Activated B cell treated with CpG ODN at 0.5 μM for 24 hours (primary cell): ENCODE data around the gene PHTF1. TPM values are rescaled to one million over a fixed set of nuclear protein-coding genes. Genes with fewer than 3 reads are reported as not detected.

Experiments
- ATAC-seq: fragments of 200-7000 bp; cut with Tn5 transposase; one replicate; pipeline ENCODE4 v1.10.0; 2021; ENCODE audit warnings: low read depth, mild to moderate bottlenecking, moderate library complexity
- CTCF ChIA-PET: fragments of 350-600 bp; sonication (Branson Sonifier 250); formaldehyde crosslinking; loops from one replicate; lab custom pipeline; 2021; ENCODE audit warnings: antibody characterized with exemption; lab: Charles Lee
- POLR2A ChIA-PET: fragments of 350-600 bp; sonication (Branson Sonifier 250); formaldehyde crosslinking; loops from one replicate; lab custom pipeline; 2021; ENCODE audit warnings: antibody characterized with exemption; lab: Charles Lee
- DNase-seq: peaks from one replicate; pipeline ENCODE4 v3.0.0; 2022
- H3K27ac Mint-ChIP-seq: one replicate; pipeline ENCODE4 v1.8.0; 2020; ENCODE audit warnings: mixed read lengths
- H3K27me3 Mint-ChIP-seq: one replicate; pipeline ENCODE4 v1.8.0; 2021; ENCODE audit warnings: mixed read lengths
- H3K36me3 Mint-ChIP-seq: one replicate; pipeline ENCODE4 v1.8.0; 2021; ENCODE audit warnings: low read depth, mixed read lengths
- H3K4me1 Mint-ChIP-seq: one replicate; pipeline ENCODE4 v1.8.0; 2021; ENCODE audit warnings: mixed read lengths
- H3K4me3 Mint-ChIP-seq: one replicate; pipeline ENCODE4 v1.8.0; 2020; ENCODE audit warnings: mild to moderate bottlenecking, mixed read lengths
- H3K9me3 Mint-ChIP-seq: one replicate; pipeline ENCODE4 v1.8.0; 2020; ENCODE audit warnings: mixed read lengths
- CTCF ChIP-seq: fragments of 200-600 bp; IDR thresholded peaks from one replicate; pipeline ENCODE4 v1.8.0; 2022; ENCODE audit warnings: antibody characterized with exemption, mild to moderate bottlenecking
- intact Hi-C: fragments of 100-400 bp; cut with micrococcal nuclease; formaldehyde crosslinking; loops from one replicate; pipeline ENCODE4 v1.15.1; 2024
- total RNA-seq: library from RNA; stranded (reverse); gene quantifications from 2 replicates; pipeline ENCODE4 v1.2.3, GENCODE V29; 2022

PHTF1 gene
- total RNA-seq, 1 donor from 2014 or later = 25.0 TPM

- ChIA-PET POLR2A (no interaction called here), CTCF (no interaction called here)
- intact Hi-C loops = no loop called here
- Mint-ChIP-seq H3K4me3 (no peak overlapping the region), H3K4me1 (no peaks in the 10 kb centered on the region), H3K27me3 (no peaks in the 10 kb centered on the region), H3K9me3 (no peaks in the 10 kb centered on the region), H3K27ac (no peak overlapping the region), H3K36me3 (no peaks in the 10 kb centered on the region)
- no peak for TF ChIP-seq CTCF
- DNase-seq (no peak), ATAC-seq (no peak)
Measured at GRCh38 chr1:113663165-113663951, 95.9 kb downstream of the PHTF1 start.

GRCh38 chr1:113662101-113662500 is 97.2 kb downstream of the PHTF1 start:
- no peaks in the 10 kb centered on the region for H3K36me3 Mint-ChIP-seq
- intact Hi-C loops = no loop called here
- no peaks in the 10 kb centered on the region for H3K9me3 Mint-ChIP-seq
- no peak overlapping the region for H3K27ac Mint-ChIP-seq
- ATAC-seq = no peak
- no peak for TF ChIP-seq CTCF
- ChIA-PET POLR2A (no interaction called here), CTCF (no interaction called here)
- H3K27me3 Mint-ChIP-seq = no peaks in the 10 kb centered on the region
- H3K4me3 Mint-ChIP-seq = no peak overlapping the region
- no peaks in the 10 kb centered on the region for H3K4me1 Mint-ChIP-seq
- DNase-seq = no peak

GRCh38 chr1:113660088-113660487 is 99.2 kb downstream of the PHTF1 start:
- H3K4me1 Mint-ChIP-seq = no peaks in the 10 kb centered on the region
- intact Hi-C loops = no loop called here

GRCh38 chr1:113659556-113659955 is 99.7 kb downstream of the PHTF1 start:
- H3K9me3 Mint-ChIP-seq = no peaks in the 10 kb centered on the region
- H3K36me3 Mint-ChIP-seq = no peaks in the 10 kb centered on the region
- ChIA-PET CTCF (no interaction called here), POLR2A (no interaction called here)
- no peak for TF ChIP-seq CTCF
- no peak overlapping the region for H3K27ac Mint-ChIP-seq
- intact Hi-C loops = no loop called here
- DNase-seq = no peak
- no peak for ATAC-seq
- H3K4me1 Mint-ChIP-seq = no peaks in the 10 kb centered on the region
- H3K27me3 Mint-ChIP-seq = no peaks in the 10 kb centered on the region
- H3K4me3 Mint-ChIP-seq = no peak overlapping the region

More at GRCh38 chr1:113660088-113660487, 99.2 kb downstream of the PHTF1 start:
- no peaks in the 10 kb centered on the region for H3K9me3 Mint-ChIP-seq
- no peak for TF ChIP-seq CTCF
- DNase-seq (no peak), ATAC-seq (no peak)
- H3K27me3 Mint-ChIP-seq = no peaks in the 10 kb centered on the region
- CTCF ChIA-PET = no interaction called here
- H3K4me3 Mint-ChIP-seq = no peak overlapping the region
- H3K27ac Mint-ChIP-seq = no peak overlapping the region
- H3K36me3 Mint-ChIP-seq = no peaks in the 10 kb centered on the region
- POLR2A ChIA-PET = no interaction called here

GRCh38 chr1:113659035-113659434 is 100.3 kb downstream of the PHTF1 start:
- CTCF ChIA-PET = no interaction called here
- DNase-seq (no peak), ATAC-seq (no peak)
- H3K9me3 Mint-ChIP-seq = no peaks in the 10 kb centered on the region
- intact Hi-C loops = no loop called here
- H3K27me3 Mint-ChIP-seq = no peaks in the 10 kb centered on the region
- no peaks in the 10 kb centered on the region for H3K36me3 Mint-ChIP-seq
- H3K27ac Mint-ChIP-seq = no peak overlapping the region
- no peaks in the 10 kb centered on the region for H3K4me1 Mint-ChIP-seq
- POLR2A ChIA-PET = no interaction called here
- H3K4me3 Mint-ChIP-seq = no peak overlapping the region
- TF ChIP-seq CTCF = no peak
